WI38 (cell line): ENCODE data around the gene PSMD11.

Experiments used
- H3K4me3 ChIP-seq: 2 replicates; pipeline ENCODE4 v1.5.1; 2011; ENCODE audit warnings: low read depth, mild to moderate bottlenecking, control low read depth, low read length
- CTCF ChIP-seq: IDR thresholded peaks from 2 replicates; pipeline ENCODE4 v1.5.1; 2012; ENCODE audit warnings: low read depth, mild to moderate bottlenecking, control low read depth, low read length

Gene PSMD11

GRCh38 chr17:32486111-32486700, 41.9 kb downstream of the PSMD11 start:
- no peak for TF ChIP-seq CTCF
- peak overlapping the region; percentile 53 for H3K4me3 ChIP-seq

GRCh38 chr17:32486701-32487472, 42.6 kb downstream of the PSMD11 start, which contains the start of gene CDK5R1:
CDK5R1 (plus strand) TSS chr17:32486993; CDS start chr17:32487621, 628 bp downstream.
- peak within 1 kb of the TSS; percentile 62 for H3K4me3 ChIP-seq
- no peak for TF ChIP-seq CTCF

DNA sequence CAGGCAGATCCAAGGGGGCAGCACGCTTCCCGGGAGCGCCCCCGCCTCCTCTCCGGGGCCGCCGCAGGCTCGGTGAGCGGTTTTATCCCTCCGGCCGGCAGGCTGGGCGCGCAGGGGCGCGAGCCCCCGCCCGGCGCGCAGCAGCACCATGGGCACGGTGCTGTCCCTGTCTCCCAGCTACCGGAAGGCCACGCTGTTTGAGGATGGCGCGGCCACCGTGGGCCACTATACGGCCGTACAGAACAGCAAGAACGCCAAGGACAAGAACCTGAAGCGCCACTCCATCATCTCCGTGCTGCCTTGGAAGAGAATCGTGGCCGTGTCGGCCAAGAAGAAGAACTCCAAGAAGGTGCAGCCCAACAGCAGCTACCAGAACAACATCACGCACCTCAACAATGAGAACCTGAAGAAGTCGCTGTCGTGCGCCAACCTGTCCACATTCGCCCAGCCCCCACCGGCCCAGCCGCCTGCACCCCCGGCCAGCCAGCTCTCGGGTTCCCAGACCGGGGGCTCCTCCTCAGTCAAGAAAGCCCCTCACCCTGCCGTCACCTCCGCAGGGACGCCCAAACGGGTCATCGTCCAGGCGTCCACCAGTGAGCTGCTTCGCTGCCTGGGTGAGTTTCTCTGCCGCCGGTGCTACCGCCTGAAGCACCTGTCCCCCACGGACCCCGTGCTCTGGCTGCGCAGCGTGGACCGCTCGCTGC, 43.3 kb downstream of the PSMD11 start:
- H3K4me3 ChIP-seq = peak overlapping the region; percentile 62
- TF ChIP-seq CTCF = no peak

DNA sequence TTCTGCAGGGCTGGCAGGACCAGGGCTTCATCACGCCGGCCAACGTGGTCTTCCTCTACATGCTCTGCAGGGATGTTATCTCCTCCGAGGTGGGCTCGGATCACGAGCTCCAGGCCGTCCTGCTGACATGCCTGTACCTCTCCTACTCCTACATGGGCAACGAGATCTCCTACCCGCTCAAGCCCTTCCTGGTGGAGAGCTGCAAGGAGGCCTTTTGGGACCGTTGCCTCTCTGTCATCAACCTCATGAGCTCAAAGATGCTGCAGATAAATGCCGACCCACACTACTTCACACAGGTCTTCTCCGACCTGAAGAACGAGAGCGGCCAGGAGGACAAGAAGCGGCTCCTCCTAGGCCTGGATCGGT, 43.9 kb downstream of the PSMD11 start:
- no peak overlapping the region for H3K4me3 ChIP-seq
- TF ChIP-seq CTCF = no peak

DNA sequence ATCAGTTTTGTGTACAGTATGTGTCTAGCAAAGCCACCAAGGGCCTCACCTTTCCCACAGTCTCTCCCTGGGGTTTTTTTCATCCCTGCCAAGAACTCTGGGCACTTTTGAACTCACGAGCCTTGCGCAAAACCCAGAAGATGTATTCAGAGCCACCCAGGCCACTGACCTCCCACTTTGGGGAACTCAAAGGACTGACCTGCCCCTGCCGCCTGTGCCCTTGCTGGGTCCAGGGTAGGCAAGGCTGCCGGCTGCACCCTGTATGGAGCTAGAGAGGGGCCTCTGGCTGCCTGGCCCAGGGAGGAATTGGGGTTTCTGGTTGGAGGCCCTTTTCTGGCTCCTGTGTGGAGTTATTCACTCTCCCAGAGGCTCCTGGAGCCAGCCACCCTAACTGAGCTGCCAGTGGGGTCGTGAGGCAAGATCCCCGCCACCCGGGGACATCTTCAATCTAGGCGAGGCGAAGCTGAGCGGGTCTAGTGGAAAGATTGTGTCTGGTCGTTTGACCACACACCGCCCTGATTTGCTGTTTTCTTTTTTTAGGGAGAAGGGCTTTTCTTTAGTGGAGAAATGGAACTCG, 44.4 kb downstream of the PSMD11 start:
- H3K4me3 ChIP-seq = no peak overlapping the region

GRCh38 chr17:32489320-32490100, 45.2 kb downstream of the PSMD11 start:
- no peak overlapping the region for H3K4me3 ChIP-seq
- no peak for TF ChIP-seq CTCF

More for the DNA sequence above, 44.4 kb downstream of the PSMD11 start:
- no peak for TF ChIP-seq CTCF
